Endothelial cell of umbilical vein (primary cell): Measurements from ENCODE around the gene ZNF280D.

Source experiments
- CTCF ChIP-seq, 2 donors: IDR thresholded peaks; 1 replicate in 1 of 2; 2 replicates in 1 of 2; pipeline ENCODE4 v1.5.1; 2011; ENCODE audit warnings: low read length in 2 of 2, mild to moderate bottlenecking in 2 of 2, moderate library complexity in 2 of 2, control low read depth in 1 of 2, inconsistent platforms in 1 of 2, low read depth in 1 of 2; ENCODE audit not compliant: insufficient read depth in 1 of 2; ENCODE audit errors: extremely low read depth in 1 of 2
- POLR2A ChIP-seq: IDR thresholded peaks from 2 replicates; pipeline ENCODE4 v1.6.1; 2012; ENCODE audit warnings: low read depth, mild to moderate bottlenecking, control low read depth, low read length

DNA sequence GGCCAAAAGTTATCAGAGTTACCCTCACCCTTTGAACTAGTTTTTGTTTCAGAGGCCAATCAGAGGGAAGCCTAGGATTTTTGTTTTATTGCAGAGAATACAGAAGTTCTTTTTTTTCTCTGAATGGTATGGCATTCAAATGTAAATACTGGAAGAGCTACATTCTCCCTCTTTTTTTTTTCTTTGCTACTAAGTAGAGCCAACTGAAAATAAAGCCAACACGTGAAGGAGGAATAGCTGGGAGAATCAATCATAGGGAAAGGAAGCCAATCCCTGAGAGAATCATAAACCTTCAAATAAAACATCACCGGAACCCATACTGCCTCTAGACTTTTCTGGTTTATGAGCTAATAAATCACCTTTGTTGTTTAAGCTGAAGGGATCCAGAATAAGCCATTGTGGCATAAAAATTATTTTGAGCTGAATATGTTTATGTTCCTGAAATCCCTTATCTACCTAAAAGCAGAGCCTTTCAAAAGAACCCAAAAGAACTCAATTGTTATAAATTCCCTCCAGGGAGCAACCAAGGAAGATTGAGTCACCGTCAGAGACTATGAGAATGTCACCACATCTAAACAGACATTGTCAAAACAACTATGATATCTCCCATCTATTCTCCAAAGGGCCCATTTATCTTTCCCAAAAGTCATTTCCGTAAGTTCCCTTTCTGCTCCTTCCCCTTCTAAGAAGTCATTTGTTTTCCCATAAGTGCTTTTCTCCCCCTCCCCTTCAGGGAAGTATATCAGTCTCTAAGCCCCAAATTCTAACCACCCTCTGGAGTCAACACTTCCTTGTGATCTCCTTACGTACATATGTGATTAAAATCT, 3.8 kb upstream of the ZNF280D start:
- TF ChIP-seq POLR2A: no peak
- no peak for TF ChIP-seq CTCF (IDR thresholded peaks at IDR 0.05; ENCODE audit: extremely low read depth in 1 of 2, insufficient read depth in 1 of 2, low read depth in 1 of 2, low read length in 2 of 2)
